ENCODE data around the gene FBXO4. TPM values are rescaled to one million over a fixed set of nuclear protein-coding genes. Genes with fewer than 3 reads are reported as not detected.

Gene FBXO4
- total RNA-seq, 1 experiment from 2014 or later = 1.2 TPM

DNA sequence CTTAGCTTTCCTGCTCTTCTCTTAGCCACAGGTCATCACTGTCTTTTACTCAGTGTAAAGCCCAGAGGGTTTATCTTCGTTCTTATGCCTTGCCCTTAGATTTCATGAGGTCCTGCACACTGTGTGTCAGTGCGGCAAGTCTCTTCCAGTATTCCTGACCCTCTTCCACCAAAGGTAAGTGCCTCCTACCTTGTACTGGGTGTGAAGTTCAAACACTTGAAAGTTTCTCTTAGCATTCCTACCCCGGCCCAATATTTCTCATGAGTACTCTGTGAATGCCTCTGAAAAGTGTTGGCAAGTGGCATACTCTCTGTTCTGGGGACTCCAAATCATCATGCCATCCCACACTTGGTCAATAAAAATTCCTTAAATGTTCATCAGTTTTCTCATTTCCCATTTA is 37.4 kb downstream of the FBXO4 start:
- H3K14ac ChIP-seq (ENCODE audit: insufficient read depth, low read length) = no peak overlapping the region
- Mint-ChIP-seq H3K4me3 (no peak overlapping the region), H3K9me3 (peaks cover 20 to 24% of the 10 kb centered on the region in 2 experiments), H3K27ac (no peak overlapping the region), H3K27me3 (ENCODE audit: low read depth) (no peaks in the 10 kb centered on the region), H3K36me3 (ENCODE audit: insufficient read depth in 1 of 3, low read depth in 3 of 3) (peaks cover 0 to 7% (median 6%) of the 10 kb centered on the region in 3 experiments; a peak in 5 of 7 replicates), H3K4me1 (no peaks in the 10 kb centered on the region; a peak in 1 of 4 replicates)
- no CpG with 5 or more reads among the region's 3 CpGs for WGBS (ENCODE audit: extremely low coverage, insufficient read length, low lambda C conversion rate)
- H4K91ac ChIP-seq (ENCODE audit: insufficient read length, low read depth, low read length) = no peak overlapping the region
- no peak overlapping the region for H3K4me2 ChIP-seq (ENCODE audit: insufficient read depth, insufficient read length, low read length)
- H4K20me1 ChIP-seq (ENCODE audit: control insufficient read depth, insufficient read depth, insufficient read length) = no peaks in the 10 kb centered on the region
- H3K27ac ChIP-seq (ENCODE audit: insufficient read length, low read depth, low read length) = no peak overlapping the region
- H2BK12ac ChIP-seq (ENCODE audit: insufficient read length, low read depth, low read length) = no peak overlapping the region
- no peak overlapping the region for H2BK20ac ChIP-seq (ENCODE audit: low read depth, low read length, poor library complexity, severe bottlenecking)
- H2BK120ac ChIP-seq (ENCODE audit: low read depth, low read length, poor library complexity, severe bottlenecking) = no peak overlapping the region
- TF ChIP-seq, protein P1, sequence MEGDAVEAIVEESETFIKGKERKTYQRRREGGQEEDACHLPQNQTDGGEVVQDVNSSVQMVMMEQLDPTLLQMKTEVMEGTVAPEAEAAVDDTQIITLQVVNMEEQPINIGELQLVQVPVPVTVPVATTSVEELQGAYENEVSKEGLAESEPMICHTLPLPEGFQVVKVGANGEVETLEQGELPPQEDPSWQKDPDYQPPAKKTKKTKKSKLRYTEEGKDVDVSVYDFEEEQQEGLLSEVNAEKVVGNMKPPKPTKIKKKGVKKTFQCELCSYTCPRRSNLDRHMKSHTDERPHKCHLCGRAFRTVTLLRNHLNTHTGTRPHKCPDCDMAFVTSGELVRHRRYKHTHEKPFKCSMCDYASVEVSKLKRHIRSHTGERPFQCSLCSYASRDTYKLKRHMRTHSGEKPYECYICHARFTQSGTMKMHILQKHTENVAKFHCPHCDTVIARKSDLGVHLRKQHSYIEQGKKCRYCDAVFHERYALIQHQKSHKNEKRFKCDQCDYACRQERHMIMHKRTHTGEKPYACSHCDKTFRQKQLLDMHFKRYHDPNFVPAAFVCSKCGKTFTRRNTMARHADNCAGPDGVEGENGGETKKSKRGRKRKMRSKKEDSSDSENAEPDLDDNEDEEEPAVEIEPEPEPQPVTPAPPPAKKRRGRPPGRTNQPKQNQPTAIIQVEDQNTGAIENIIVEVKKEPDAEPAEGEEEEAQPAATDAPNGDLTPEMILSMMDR (conservative IDR thresholded peaks at IDR 0.05) = no peak
- no peak overlapping the region for H2BK5ac ChIP-seq (ENCODE audit: insufficient read length, low read length)
- no peaks in the 10 kb centered on the region for H3K79me2 ChIP-seq (ENCODE audit: insufficient read depth, low read length)
- no peak overlapping the region for H2AFZ ChIP-seq (ENCODE audit: low read length)
- no peak overlapping the region for H3K18ac ChIP-seq (ENCODE audit: insufficient read length, low read depth, low read length)
- H3K27me3 ChIP-seq (ENCODE audit: insufficient read depth, low read length) = no peaks in the 10 kb centered on the region
- H3K9me3 ChIP-seq (ENCODE audit: control insufficient read depth, low read depth, low read length) = no peaks in the 10 kb centered on the region
- H4K5ac ChIP-seq (ENCODE audit: insufficient read length, low read depth, low read length) = no peak overlapping the region
- H3K23me2 ChIP-seq (ENCODE audit: insufficient read length, low read depth, low read length, poor library complexity, severe bottlenecking) = no peaks in the 10 kb centered on the region
- H3K79me1 ChIP-seq (ENCODE audit: insufficient read depth, low read depth, low read length, poor library complexity, severe bottlenecking) = no peaks in the 10 kb centered on the region
- no peak overlapping the region for H2AK5ac ChIP-seq (ENCODE audit: insufficient read length, low read length)
- no peak overlapping the region for H3T11ph ChIP-seq (ENCODE audit: low read length)
- no peak overlapping the region for H3K56ac ChIP-seq (ENCODE audit: insufficient read length, low read depth, low read length)
- no peak for DNase-seq
- no peaks in the 10 kb centered on the region for H3K4me1 ChIP-seq (ENCODE audit: insufficient read depth, low read length)
- no peak overlapping the region for H2BK15ac ChIP-seq (ENCODE audit: low read depth, low read length)
- H4K8ac ChIP-seq (replicated peaks; ENCODE audit: insufficient read length, low read depth, low read length) = no peak overlapping the region
- no peak overlapping the region for H3K9ac ChIP-seq (ENCODE audit: extremely low read depth, insufficient read length, low read length)
- H3K4ac ChIP-seq (ENCODE audit: low read depth, low read length) = no peak overlapping the region
- no peak overlapping the region for H3K23ac ChIP-seq (ENCODE audit: insufficient read length, low read depth, low read length)

Data from H9 (cell line).